Neuronal stem cell (in vitro differentiated cells): ENCODE data around the gene TMEM132D.

Experiments used
- DNase-seq: peaks from one replicate; pipeline ENCODE4 v3.0.0-alpha.2; 2013; ENCODE audit warnings: low spot score
- H2AFZ ChIP-seq: one replicate; pipeline ENCODE4 v1.6.1; 2013; ENCODE audit warnings: mild to moderate bottlenecking, low read length, inconsistent platforms
- H2AK5ac ChIP-seq: 2 replicates; pipeline ENCODE4 v1.6.1; 2013; ENCODE audit warnings: low read depth, mild to moderate bottlenecking, inconsistent platforms, low read length, moderate library complexity, mixed read lengths
- H2BK120ac ChIP-seq: 2 replicates; pipeline ENCODE4 v1.6.1; 2013; ENCODE audit warnings: low read depth, mild to moderate bottlenecking, inconsistent platforms, low read length, moderate library complexity, mixed read lengths
- H2BK12ac ChIP-seq: one replicate; pipeline ENCODE4 v1.6.1; 2013; ENCODE audit warnings: low read length, inconsistent platforms
- H2BK15ac ChIP-seq: 2 replicates; pipeline ENCODE4 v1.6.1; 2013; ENCODE audit warnings: mild to moderate bottlenecking, low read length, inconsistent platforms, mixed read lengths
- H2BK5ac ChIP-seq: one replicate; pipeline ENCODE4 v1.6.1; 2013; ENCODE audit warnings: inconsistent platforms, mild to moderate bottlenecking, low read length, moderate library complexity
- H3K14ac ChIP-seq: one replicate; pipeline ENCODE4 v1.6.1; 2013; ENCODE audit warnings: low read length, inconsistent platforms
- H3K18ac ChIP-seq: 2 replicates; pipeline ENCODE4 v1.6.1; 2013; ENCODE audit warnings: low read length, inconsistent platforms
- H3K23ac ChIP-seq: 2 replicates; pipeline ENCODE4 v1.6.1; 2013; ENCODE audit warnings: low read depth, mild to moderate bottlenecking, mixed read lengths, low read length, inconsistent platforms; ENCODE audit not compliant: poor library complexity
- H3K27ac ChIP-seq: replicated peaks from 3 replicates; pipeline ENCODE4 v1.5.1; 2013; ENCODE audit warnings: low read length, inconsistent platforms
- H3K27me3 ChIP-seq, 3 experiments: 2 replicates each; pipeline ENCODE4 v1.6.1; 2013; ENCODE audit warnings: low read length in 3 of 3, mild to moderate bottlenecking in 2 of 3, inconsistent platforms in 1 of 3, low read depth in 1 of 3, mixed read lengths in 1 of 3, moderate library complexity in 1 of 3; ENCODE audit not compliant: control insufficient read depth in 3 of 3, insufficient read depth in 3 of 3
- H3K36me3 ChIP-seq, 2 donors: replicated peaks in 1 of 2; 2 replicates each; pipeline ENCODE4 v1.6.1; 2013; ENCODE audit warnings: low read length in 2 of 2; ENCODE audit not compliant: control insufficient read depth in 2 of 2, insufficient read depth in 2 of 2
- H3K4ac ChIP-seq: 2 replicates; pipeline ENCODE4 v1.6.1; 2013; ENCODE audit warnings: inconsistent platforms, mild to moderate bottlenecking, low read length, moderate library complexity
- H3K4me1 ChIP-seq, 2 donors: 1 replicate in 1 of 2; 2 replicates in 1 of 2; pipeline ENCODE4 v1.6.1; 2013; ENCODE audit warnings: low read length in 2 of 2, low read depth in 1 of 2; ENCODE audit not compliant: control insufficient read depth in 2 of 2, insufficient read depth in 1 of 2
- H3K4me2 ChIP-seq: one replicate; pipeline ENCODE4 v1.6.1; 2013; ENCODE audit warnings: mild to moderate bottlenecking, low read length, inconsistent platforms; ENCODE audit not compliant: insufficient read depth, poor library complexity, severe bottlenecking
- H3K4me3 ChIP-seq, 2 donors: 2 replicates each; pipeline ENCODE4 v1.5.1; 2013; ENCODE audit warnings: low read length in 2 of 2, mild to moderate bottlenecking in 2 of 2, inconsistent platforms in 1 of 2, moderate library complexity in 1 of 2
- H3K79me1 ChIP-seq: one replicate; pipeline ENCODE4 v1.6.1; 2013; ENCODE audit warnings: low read depth, mild to moderate bottlenecking, inconsistent platforms, low read length, moderate library complexity
- H3K9ac ChIP-seq: one replicate; pipeline ENCODE4 v1.6.1; 2013; ENCODE audit warnings: mild to moderate bottlenecking, low read depth, low read length, inconsistent platforms; ENCODE audit not compliant: poor library complexity
- H3K9me3 ChIP-seq, 2 donors: replicated peaks in 1 of 2; 2 replicates each; pipeline versions ENCODE3 to v1.6.1; 2013; ENCODE audit warnings: low read length in 2 of 2, mild to moderate bottlenecking in 2 of 2, inconsistent platforms in 1 of 2, low read depth in 1 of 2, mixed read lengths in 1 of 2, moderate library complexity in 1 of 2; ENCODE audit not compliant: control insufficient read depth in 2 of 2, insufficient read depth in 1 of 2
- H4K8ac ChIP-seq: one replicate; pipeline ENCODE4 v1.6.1; 2013; ENCODE audit warnings: low read depth, mild to moderate bottlenecking, inconsistent platforms, low read length, moderate library complexity
- H4K91ac ChIP-seq: one replicate; pipeline ENCODE4 v1.6.1; 2013; ENCODE audit warnings: low read length, low read depth, mild to moderate bottlenecking, inconsistent platforms; ENCODE audit not compliant: poor library complexity
- WGBS, 2 donors: extraction: QIAGEN DNeasy Blood & Tissue Kit; methylation state at CpG; one replicate each; pipeline ENCODE4 v1.1.7; 2013; ENCODE audit warnings: missing lambda C conversion rate in 2 of 2, mixed read lengths in 1 of 2; ENCODE audit not compliant: insufficient read length in 2 of 2, insufficient replicate concordance in 1 of 2; ENCODE audit errors: extremely low coverage in 2 of 2; 5-methylcytosine and 5-hydroxymethylcytosine counted together

The TMEM132D gene

DNA sequence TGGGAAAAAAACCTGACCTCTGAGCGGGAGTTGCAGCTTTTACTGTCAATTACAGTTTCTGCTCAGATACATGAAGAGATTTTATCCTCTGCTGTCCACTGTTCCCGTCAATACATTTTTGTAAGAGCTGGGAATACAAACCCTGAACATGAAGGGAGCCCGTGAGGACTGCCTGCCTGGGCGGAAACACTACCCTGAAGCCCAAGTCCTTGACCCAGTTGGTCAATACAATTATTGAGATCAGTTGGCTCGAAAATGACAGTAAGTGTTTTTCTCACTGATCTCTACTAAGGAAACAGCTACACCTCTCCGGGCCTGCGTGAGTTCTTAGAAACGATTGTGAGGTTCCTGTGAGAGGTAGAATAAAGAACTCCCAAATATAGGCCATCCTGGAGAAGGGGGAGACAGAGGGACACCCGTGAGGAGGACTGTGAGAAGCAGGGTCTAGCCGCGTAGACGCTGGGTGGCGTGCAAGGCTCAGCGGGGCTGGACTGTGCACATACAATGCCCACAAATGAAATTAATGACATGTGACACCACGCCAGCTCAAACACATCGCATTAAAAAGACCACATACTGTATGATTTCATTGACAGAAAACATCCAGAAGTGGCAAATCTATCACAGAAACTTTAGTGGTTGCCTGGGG, 509.5 kb downstream of the TMEM132D start:
- Histone ChIP-seq H2BK15ac (no peak overlapping the region), H2BK12ac (no peak overlapping the region), H3K14ac (no peak overlapping the region), H2AFZ (no peak overlapping the region), H3K79me1 (no peaks in the 10 kb centered on the region), H3K4ac (no peak overlapping the region), H4K91ac (no peak overlapping the region), H3K27me3 (no peaks in the 10 kb centered on the region), H3K4me3 (no peak overlapping the region), H3K9ac (no peak overlapping the region), H3K9me3 (no peaks in the 10 kb centered on the region), H3K4me1 (no peaks in the 10 kb centered on the region), H3K23ac (no peak overlapping the region), H2BK120ac (no peak overlapping the region), H2AK5ac (no peak overlapping the region), H3K18ac (no peak overlapping the region), H3K27ac (no peak overlapping the region), H4K8ac (no peak overlapping the region), H2BK5ac (no peak overlapping the region), H3K36me3 (no peaks in the 10 kb centered on the region), H3K4me2 (no peak overlapping the region)
- no CpG with 5 or more reads among the region's 16 CpGs for WGBS, 2 donors
- no peak for DNase-seq

DNA sequence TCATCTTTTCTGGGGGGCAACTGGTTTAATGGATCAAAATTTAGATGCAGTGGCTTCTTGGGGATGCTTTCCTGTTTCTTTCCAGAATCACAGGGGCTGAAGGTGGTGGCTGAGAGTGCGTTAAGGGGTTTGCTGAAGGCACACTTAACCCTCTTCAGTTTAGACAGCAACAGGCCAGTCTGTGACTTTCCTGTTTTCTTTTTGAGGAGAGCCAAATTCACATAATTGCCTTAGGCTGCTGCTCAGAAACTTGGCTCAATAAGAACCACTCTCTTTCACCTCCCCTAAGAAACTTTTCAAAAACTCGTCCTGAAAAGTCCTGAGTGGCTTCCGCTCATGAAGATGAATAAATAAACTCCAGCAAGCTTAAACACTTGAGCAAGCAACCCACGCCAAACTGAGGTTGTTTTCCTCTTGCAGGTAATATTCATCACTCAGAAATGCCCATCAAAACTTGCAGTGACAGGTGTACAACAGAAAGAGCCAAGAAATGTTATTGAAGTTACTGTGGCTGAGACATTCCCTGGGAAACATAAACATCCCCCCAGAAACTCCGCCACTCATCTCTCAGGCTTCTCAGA, 510.4 kb downstream of the TMEM132D start:
- Histone ChIP-seq H3K79me1 (no peaks in the 10 kb centered on the region), H3K27me3 (no peaks in the 10 kb centered on the region), H3K4ac (no peak overlapping the region), H3K18ac (no peak overlapping the region), H2BK120ac (no peak overlapping the region), H3K27ac (no peak overlapping the region), H3K23ac (no peak overlapping the region), H4K8ac (no peak overlapping the region), H3K4me3 (no peak overlapping the region), H3K9me3 (no peaks in the 10 kb centered on the region), H2BK15ac (no peak overlapping the region), H2BK12ac (no peak overlapping the region), H2BK5ac (no peak overlapping the region), H2AK5ac (no peak overlapping the region), H4K91ac (no peak overlapping the region), H3K14ac (no peak overlapping the region), H3K36me3 (no peaks in the 10 kb centered on the region), H3K9ac (no peak overlapping the region), H3K4me1 (no peaks in the 10 kb centered on the region), H2AFZ (no peak overlapping the region), H3K4me2 (no peak overlapping the region)
- DNase-seq: no peak
- no CpG with 5 or more reads among the region's 5 CpGs for WGBS, 2 donors

DNA sequence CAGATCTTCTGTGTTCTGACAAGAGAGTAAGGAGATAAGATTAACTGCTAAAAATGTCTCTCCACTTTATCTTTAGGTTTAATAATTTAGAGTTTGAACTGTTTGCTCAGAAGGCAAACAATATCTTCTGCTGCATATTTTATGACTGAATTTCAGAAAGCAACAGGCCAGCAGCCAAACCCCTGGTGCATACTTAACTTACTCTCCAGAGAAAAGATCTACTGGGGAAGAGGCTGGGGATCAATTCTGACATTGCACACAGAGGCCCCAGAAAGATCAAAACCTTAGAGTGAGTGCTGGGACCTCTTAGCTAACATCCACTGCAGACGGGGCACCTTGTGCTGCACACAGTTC, 518.2 kb downstream of the TMEM132D start:
- Histone ChIP-seq H2BK120ac (no peak overlapping the region), H3K27me3 (no peaks in the 10 kb centered on the region), H3K4me1 (no peaks in the 10 kb centered on the region), H3K4me3 (no peak overlapping the region), H3K23ac (no peak overlapping the region), H2AK5ac (no peak overlapping the region), H4K91ac (no peak overlapping the region), H3K18ac (no peak overlapping the region), H2AFZ (no peak overlapping the region), H3K4ac (no peak overlapping the region), H3K9ac (no peak overlapping the region), H3K36me3 (no peaks in the 10 kb centered on the region), H2BK15ac (no peak overlapping the region), H4K8ac (no peak overlapping the region), H3K27ac (no peak overlapping the region), H3K4me2 (no peak overlapping the region), H3K9me3 (no peaks in the 10 kb centered on the region), H2BK12ac (no peak overlapping the region), H3K79me1 (no peaks in the 10 kb centered on the region), H2BK5ac (no peak overlapping the region), H3K14ac (no peak overlapping the region)
- DNase-seq: no peak
- WGBS, 2 donors: no CpG with 5 or more reads among the region's 1 CpG

DNA sequence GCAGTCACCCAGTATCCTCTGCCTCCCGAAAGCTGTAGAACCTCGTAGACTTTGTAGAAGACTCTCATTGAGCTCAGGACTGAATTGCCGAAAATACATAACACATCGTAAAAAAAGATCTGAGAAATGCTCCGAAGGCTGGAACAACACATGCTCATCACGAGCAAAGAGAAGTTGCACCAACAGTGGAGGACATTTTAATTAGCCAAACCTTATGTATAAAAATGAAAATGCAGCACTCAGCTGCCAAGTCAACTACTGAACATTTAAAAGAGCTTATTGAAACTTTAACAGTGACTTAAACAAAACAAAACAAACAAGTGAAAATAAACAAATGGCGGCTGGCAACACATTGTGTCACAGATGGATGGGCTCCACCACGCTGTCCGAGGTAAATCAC, 519.9 kb downstream of the TMEM132D start:
- peaks cover 0 to 3% of the 10 kb centered on the region in 2 donors for H3K4me1 ChIP-seq
- WGBS, 2 donors: no CpG with 5 or more reads among the region's 9 CpGs
- H2BK15ac ChIP-seq: no peak overlapping the region
- no peak overlapping the region for H3K9ac ChIP-seq
- DNase-seq: no peak
- no peak overlapping the region for H3K23ac ChIP-seq
- no peak overlapping the region for H3K4me3 ChIP-seq
- no peak overlapping the region for H3K27ac ChIP-seq
- no peak overlapping the region for H4K8ac ChIP-seq
- H2BK120ac ChIP-seq: no peak overlapping the region
- no peak overlapping the region for H3K18ac ChIP-seq
- no peak overlapping the region for H2AK5ac ChIP-seq
- H2BK5ac ChIP-seq: no peak overlapping the region
- H3K27me3 ChIP-seq: no peaks in the 10 kb centered on the region
- no peak overlapping the region for H4K91ac ChIP-seq
- no peak overlapping the region for H3K14ac ChIP-seq
- H3K9me3 ChIP-seq: no peaks in the 10 kb centered on the region
- H3K4me2 ChIP-seq: no peak overlapping the region
- no peaks in the 10 kb centered on the region for H3K79me1 ChIP-seq
- no peaks in the 10 kb centered on the region for H3K36me3 ChIP-seq
- H2AFZ ChIP-seq: no peak overlapping the region
- H2BK12ac ChIP-seq: no peak overlapping the region
- H3K4ac ChIP-seq: no peak overlapping the region
